ENCODE results near the gene CNDP2. TPM values are rescaled to one million over a fixed set of nuclear protein-coding genes. Genes with fewer than 3 reads are reported as not detected.
"Not testable (repeated sequence)": the region's sequence is repeated elsewhere in the genome, so short reads cannot be mapped to it uniquely, and the experiment has no call there.

Gene CNDP2
- total RNA-seq, 1 experiment from 2014 or later = 32.2 TPM

DNA sequence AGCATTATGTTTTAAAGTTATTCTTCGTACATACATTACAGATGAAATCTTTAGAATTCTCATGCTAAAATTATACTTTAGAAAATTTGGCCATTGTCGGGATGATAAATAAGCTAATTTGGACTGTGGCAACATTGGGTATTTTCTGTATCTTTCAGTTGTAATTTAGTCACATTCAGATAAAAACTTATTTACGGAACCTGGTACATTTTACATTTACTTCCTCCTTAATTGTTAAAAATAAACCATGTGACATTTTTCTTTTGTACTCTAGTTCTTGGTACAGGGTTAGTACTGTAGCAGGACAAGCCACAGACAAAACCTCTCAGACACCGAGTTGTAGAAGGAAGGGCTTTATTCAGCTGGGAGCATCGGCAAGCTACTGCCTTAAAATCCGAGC is 4.2 kb downstream of the CNDP2 start:
- no peak for DNase-seq (ENCODE audit: low read depth)

DNA sequence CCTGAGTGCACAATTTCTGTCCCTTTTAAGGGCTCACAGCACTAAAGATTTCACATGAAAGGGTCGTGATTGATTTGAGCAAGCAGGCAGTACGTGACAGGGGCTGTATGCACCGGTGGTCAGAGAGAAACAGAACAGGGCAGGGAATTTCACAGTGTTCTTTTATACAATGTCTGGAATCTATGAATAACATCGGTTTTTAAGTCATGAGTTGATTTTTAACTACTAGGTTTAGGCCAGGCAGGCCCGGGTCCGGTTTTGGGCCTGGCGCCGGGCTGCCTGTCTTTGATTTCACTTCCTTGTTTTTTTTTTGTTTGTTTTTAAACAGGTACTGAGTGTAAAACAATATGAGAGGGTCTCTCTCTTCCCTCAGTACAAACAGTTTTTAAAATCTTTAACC is 4.6 kb downstream of the CNDP2 start:
- DNase-seq (ENCODE audit: low read depth) = not testable (repeated sequence)

DNA sequence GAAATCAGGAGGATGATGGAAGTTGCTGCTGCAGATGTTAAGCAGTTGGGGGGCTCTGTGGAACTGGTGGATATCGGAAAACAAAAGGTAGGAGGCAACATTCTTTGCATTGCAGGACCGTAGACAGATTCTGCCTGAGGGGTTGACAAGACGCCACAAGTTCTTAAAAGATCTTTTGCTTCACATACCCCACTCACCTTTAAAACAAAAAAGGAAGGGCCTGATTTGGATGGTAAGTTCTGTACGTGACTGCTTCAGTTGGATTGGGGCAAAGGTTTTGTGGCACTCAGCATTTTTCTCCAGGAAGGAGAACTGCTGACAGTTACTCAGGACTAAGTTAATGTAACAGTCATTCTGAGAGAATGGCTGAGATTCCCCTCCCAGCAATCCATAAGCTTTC is 5.2 kb downstream of the CNDP2 start:
- no peak for DNase-seq (ENCODE audit: low read depth)

DNA sequence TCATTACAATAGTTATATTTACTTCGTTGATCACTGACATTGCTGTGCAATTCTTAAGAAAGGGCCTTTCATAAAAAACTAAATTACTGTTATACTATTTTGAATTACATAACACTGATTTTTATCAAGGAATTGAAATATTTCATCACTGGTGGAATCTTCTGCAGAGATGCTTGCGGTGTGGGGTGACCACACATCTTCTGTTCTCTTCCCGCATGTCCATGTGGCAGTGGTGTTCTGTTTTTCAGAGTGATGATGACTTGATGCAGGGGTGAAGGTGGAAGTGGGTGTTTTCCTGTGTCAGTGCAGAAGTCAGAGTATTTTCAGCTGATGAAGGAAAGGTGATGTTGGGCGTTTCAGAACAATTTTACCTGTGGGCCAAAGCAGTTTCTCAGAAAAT is 7.0 kb downstream of the CNDP2 start:
- DNase-seq (ENCODE audit: low read depth) = no peak

DNA sequence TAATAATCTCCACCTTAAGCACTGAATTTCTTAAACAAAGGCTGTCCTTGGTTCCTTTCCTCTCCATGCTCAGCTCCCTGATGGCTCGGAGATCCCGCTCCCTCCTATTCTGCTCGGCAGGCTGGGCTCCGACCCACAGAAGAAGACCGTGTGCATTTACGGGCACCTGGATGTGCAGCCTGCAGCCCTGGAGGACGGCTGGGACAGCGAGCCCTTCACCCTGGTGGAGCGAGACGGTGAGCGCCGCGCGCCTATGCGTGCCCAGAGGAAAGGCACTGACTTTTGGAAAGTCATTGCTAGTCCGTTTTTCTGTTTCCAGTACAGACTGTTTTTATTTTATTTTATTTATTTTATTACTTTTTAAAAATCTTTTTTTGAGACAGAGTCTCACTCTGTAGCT is 9.6 kb downstream of the CNDP2 start:
- no peak for DNase-seq (ENCODE audit: low read depth)

DNA sequence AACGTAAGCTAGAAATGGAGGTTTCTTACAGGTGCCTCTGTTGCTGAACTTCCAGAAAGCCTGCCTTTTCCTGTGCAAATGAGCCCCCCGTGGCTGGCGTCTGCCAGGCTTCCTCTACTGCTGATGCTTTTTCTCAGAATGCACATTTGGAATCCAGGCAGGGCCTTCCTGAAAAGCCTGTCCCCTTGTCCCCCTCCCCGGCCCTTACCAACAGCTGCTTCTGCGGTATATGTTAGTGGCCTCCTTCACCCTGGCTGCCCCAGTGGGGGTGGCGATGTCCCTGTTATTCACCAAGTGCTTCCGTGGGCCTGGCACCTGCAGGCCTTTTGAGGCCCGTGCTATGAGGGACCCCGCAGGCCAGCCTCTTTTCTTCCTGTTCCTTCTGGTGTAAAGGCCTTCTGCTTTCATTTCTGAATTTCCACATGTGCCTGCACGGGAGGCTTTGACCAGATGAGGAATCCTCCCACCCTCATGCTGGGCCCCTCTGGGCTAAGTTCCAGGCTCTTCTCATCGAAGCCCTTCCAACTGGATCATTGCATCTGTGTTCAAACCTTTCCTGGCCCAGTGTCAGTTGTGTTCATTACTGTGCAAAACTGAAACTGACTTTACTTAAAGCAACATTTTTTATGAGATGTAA is 10.4 kb downstream of the CNDP2 start:
- DNase-seq (ENCODE audit: low read depth) = no peak

DNA sequence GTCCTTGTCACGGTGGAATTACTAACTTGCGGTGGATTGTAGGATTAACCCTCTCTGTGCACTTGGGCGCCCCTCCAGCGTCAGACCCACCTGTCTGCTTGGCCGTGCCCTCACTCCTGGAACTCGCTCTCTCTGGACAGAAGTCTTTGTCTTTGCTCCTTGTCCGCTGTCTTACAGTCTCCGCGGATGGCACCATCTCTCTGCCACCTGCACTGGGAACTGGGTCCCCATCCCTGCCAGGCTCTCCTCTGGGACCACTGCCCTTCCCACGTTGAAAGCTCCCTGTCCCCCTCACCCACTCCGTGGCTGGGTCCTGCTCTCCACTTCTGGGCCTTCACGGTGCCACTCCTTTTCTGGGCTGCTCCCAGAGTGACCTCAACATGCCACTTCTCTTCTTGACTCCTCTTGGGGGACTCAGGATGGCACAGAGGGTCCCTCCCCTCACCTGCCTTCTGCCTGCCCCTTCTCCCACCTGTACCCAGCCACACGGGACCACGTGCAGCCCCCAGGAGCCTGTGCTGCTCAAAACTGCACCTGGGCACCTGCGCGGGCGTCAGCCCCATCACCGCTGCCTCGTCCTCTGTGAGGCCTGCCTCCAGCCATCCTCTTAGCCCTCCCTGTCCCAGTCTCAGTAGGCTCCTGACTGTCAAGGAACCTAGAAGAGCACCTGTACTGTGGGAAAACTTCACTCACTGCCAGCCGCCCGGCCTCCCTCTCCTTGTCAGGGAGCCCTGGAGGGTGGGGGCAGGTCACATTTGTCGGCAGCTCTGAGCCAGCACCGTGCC is 11.1 kb downstream of the CNDP2 start:
- DNase-seq (ENCODE audit: low read depth) = no peak

DNA sequence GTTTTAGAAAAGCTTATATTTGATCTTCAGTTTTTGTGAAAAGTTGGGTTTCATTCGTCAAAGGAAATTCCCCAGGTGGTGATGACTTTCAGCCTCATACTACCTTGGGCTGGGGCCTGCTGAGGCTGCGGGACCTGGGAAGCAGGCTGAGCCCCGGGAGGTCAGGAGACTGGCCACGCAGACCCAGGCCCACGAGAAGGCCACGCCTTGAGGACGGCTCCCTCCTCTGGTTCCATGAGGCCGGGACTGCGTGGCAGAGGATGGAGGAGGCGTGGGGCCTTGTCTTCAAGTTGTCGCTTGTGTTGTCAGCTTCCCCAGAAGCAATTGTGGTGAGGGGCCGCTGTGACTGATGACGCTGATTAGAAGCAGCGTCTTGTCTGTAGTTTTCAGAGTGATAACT is 11.8 kb downstream of the CNDP2 start:
- no peak for DNase-seq (ENCODE audit: low read depth)

DNA sequence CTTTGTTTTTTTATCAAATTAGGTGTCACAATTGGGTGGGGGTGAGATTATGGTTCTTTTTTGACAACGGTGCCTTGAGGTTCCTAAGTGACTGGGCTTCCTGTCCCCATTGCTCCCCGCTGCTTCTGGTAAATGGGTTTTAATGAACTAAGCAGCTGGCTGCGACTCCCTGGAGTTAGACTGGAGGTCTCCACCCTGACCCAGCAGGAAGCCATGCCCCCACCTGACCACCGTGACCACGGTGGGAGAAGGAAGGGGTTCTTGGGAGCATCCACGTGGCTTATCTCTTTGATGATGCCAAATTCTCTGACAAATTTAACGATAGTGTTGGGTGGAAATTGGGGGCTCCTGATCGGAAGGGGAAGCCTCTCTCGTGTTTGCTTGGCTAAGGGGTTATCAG is 12.2 kb downstream of the CNDP2 start:
- DNase-seq (ENCODE audit: low read depth) = no peak

DNA sequence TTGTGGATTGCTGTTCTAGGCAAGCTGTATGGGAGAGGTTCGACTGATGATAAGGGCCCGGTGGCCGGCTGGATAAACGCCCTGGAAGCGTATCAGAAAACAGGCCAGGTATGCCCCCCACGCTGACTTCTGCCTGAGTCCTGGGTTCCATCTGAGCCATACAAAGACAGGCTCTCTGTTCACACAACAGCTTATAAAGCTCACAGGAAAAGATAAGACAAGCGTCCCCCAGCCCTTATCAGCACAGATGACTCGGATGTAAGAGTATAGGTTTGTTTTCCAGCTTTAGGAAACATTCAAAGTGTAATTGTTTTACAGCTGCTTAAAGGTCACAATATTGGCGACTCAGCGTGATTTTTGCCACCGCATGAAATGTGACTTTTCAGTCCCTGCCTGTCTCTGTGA is 12.7 kb downstream of the CNDP2 start:
- DNase-seq (ENCODE audit: low read depth) = no peak

DNA sequence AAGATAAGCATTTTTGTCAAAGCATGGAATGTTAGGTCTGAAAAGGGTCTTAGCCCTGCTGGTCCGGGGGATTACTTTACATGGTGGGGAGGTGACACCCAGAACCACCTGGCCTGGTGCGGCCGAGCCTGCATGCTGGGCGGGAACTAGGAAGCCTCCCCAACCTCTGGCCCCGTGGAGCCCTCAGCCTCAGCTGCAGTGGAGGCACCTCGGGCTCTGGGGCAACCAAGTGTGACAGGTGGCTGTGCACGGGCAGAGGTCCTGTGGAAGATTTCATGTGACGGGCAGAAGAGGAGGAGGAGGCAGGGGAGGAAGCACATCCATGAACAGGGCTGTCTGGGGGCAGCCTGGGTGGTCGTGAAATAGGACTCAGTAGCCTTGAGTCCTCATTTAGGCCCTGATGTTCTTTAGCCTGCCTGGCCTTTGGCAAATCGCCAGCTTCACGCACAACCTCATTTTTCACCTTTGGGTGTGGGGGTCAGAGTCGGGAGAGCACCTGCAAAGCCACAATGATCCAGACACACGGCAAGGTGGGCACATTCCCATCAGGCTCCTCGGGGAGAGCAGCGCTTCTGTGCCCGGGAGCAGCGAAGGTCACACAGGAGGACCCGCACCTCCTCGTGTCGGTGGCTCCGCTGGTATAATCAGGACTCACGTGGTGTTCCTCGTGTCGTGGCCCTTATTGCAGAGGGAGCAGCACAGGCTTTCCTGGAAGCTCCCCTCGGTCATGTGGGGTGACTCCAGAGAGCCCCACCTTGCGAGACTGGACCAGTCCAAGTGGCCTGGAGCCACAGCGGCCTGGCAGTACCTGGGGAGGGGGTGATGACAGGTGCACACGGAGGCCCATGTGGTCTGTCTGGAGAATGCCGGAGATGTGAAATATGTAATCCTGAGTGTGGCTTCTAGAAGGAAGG is 13.9 kb downstream of the CNDP2 start:
- no peak for DNase-seq (ENCODE audit: low read depth)

DNA sequence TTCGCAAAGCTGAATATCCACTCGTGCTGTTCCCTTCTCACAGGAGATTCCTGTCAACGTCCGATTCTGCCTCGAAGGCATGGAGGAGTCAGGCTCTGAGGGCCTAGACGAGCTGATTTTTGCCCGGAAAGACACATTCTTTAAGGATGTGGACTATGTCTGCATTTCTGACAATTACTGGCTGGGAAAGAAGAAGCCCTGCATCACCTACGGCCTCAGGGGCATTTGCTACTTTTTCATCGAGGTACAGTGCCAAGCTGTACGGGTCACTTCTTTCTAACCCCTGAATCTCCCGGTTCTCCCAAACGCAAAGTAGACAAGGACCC is 14.6 kb downstream of the CNDP2 start:
- DNase-seq (ENCODE audit: low read depth) = no peak

DNA sequence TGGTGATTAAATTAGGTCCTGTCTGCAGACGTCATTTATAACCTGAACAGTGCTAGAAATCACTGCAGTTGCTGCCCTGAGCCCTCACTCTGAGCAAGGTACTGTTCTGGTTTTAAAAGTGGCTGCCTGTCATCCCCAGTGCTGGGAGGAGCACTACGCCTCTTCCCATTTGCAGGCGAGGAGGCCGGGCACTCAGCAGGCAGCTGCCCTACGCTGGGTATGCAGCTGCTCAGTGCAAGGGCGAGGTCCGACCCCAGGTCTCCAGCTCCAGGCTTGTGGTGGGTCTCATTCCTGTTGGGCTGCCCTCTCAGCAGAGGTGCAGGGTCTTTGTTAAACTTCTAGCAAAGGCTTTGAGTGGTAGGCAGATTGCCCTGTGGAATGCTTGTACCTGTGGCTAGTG is 15.7 kb downstream of the CNDP2 start:
- no peak for DNase-seq (ENCODE audit: low read depth)

DNA sequence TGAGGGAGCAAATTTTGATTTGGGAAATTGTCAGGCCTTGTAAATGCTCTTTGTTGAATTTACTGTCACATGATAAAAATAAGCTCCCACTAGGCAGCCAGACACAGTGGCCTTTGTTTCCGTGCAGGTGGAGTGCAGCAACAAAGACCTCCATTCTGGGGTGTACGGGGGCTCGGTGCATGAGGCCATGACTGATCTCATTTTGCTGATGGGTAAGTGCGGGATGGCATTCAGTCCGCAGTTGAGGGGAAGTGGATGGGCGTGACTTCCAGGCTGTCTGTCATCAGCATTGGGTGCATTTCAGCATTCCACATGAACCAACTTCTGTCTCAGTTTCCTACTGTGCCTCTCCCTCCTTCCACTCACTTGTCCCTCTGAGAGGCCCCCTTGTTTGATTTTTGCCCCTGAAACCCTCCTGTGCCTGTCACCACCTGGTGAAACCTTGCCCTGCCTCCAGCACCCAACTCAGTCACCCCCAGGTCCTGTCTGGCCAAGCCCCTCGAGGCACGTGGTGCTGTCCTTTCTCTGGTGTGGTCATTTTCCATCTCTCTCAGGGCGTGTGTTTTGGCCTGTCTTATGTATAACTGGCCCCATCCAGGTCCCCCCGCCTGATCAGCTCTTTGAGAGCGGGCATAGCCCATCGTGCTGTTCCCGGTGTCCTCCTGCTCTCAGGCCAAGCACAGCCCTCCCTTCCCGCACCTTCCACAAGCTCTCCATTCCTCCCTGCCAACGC is 16.3 kb downstream of the CNDP2 start:
- no peak for DNase-seq (ENCODE audit: low read depth)

DNA sequence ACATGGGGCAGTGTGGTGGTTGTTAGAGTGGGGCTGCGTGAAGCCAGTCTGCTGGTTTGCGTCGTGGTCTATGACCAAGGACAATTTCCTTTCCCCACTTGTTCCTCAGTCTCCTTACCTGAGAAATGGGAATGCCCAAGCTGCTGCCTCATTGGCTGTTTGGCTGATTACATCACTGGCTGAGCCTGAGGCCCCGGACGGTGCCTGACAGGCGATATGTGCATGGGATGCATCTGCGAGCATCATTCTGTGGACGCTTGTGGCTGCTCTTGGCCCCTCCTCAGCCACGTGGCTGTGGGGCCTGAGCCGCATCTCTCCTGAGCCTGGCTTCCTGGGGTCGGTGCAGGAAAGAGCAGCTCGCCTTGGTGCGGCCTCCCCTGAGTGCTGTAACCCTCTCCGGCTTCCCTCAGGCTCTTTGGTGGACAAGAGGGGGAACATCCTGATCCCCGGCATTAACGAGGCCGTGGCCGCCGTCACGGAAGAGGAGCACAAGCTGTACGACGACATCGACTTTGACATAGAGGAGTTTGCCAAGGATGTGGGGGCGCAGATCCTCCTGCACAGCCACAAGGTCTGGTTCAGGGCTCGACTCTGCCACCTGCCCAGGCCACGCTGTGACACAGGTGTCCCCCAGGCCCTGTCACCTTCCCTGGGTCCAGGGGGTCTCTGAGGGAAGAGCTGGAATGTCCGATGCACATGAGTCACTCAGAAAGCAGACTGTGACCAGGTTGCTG is 17.2 kb downstream of the CNDP2 start:
- DNase-seq (ENCODE audit: low read depth) = no peak

DNA sequence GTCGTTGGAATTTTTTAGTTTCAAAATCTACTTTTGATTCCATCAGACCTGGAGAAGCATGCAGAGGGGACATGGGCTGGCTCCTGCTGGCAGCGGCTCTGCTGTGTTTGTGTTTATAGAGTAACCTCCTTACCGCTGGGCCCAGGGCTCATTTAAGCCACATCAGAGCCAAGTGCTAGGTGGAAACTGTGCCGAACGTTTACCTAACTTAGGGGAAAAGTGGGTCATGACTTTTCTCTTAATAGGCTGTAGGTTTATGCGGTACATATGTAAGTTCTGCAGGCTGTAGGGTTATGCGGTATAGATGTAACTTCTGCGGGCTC is 17.7 kb downstream of the CNDP2 start:
- DNase-seq (ENCODE audit: low read depth) = no peak

DNA sequence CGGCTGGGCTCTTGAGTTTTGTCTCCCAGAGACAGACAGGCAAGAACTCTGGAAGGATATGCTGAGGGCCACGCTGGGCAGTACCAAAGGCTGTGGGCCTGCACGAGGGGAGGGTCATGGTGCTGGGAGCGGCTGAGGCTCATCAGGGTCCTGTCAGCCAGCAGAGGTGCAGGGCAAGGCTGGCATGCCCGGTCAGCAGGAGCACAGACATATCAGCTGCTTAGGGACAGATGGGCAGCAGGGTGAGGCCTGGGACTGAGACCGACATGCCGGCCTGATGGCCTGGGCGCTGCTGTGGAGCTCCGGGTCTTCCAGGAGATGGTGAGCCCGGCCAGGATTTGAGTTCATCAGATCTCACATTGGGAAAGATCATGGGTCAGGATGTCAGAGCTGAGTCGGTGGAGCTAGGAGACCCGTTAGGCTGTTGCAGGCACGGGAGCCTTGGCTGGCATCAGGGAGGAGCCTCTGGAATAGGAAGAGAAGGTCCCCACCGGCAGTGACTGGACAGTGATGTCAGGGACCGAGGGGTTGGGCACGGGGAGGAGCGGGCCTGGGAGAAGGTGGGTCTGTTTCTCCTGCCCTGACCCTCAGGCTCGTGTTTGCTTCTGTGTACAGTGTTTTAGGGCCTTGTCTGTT is 18.8 kb downstream of the CNDP2 start:
- no peak for DNase-seq (ENCODE audit: low read depth)

DNA sequence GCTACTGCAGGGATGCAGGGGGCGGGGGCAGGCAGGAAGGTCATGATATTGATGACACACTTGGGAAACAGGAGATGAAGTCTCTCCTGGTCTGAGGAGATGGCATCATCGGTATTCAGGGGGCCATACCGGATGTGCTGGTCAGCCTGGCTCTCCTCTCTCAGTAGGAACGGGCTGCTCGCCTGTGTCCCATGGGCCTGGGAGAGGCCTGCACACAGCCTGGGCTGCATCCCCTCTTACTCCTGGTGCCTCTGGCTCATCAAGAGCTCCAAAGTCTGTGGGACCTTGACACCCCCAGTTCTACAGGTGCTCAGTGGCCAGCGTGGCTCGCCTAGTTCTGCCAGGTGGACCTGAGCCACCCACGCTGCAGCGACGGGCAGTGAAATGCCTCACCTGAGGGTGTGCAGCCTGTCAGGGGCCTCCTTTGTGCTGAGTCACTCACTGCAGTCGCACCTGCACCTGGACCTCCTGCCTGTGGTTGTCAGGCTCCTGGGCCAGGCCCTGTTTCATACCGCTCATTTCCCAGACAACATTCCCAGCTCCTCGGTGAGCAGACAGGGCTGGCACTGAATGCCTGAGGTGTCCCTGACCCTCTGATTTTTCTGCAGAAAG is 19.6 kb downstream of the CNDP2 start:
- no peak for DNase-seq (ENCODE audit: low read depth)

DNA sequence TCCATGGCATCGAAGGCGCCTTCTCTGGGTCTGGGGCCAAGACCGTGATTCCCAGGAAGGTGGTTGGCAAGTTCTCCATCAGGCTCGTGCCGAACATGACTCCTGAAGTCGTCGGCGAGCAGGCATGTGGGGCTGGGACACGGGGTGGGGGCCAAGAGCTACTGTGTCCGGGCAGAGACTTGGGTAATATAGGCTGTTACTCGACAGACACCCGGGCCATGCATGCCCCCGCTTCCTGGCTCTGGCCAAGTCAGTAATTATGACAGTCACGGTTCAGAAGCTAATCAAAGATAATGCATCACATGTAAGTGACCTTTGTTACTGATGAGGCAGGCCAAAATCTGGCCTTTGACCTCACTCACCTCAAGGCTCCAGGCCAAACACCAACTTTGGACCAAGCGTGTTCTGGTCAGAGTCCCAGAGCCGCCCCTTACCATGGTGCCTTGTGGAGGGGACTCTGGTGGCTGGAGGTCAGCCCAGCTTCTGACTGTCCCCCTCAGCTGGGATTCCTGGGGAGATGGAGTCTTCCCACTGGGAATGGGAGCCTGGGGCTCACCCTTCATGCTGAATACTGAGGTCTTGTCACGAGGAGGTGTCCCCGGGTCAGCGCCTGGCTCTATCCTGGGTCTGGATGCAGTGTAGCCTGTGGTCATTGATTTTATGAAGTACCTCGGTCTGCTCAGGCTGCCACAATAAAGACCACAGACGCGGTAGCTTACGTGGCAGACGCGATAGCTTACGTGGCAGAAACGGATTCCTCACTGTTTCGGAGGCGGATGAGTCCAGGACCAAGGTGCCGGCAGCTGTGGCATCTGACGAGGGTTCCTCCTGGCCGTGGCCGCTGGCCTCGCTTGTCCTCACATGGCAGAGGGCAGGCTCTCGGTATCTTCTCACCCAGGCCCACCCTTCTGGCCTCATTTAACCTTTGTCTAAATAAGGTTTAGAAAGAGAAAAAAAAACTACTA is 20.4 kb downstream of the CNDP2 start:
- no peak for DNase-seq (ENCODE audit: low read depth)

Data from Daoy (cell line).